SKM-1 treated with dmso at 0.1 percent for 144 hours (cell line): Measurements from ENCODE around the gene AKNA.
"Not testable (repeated sequence)": the region's sequence is repeated elsewhere in the genome, so short reads cannot be mapped to it uniquely, and the experiment has no call there.

Experiments
- DNase-seq: peaks from one replicate; lab custom pipeline; 2025; ENCODE audit not compliant: unreplicated experiment; lab: John Stamatoyannopoulos, UW

AKNA gene

GRCh38 chr9:114342755-114343440, 44.9 kb downstream of the AKNA start:
- DNase-seq = no peak

- DNase-seq = no peak
Measured at GRCh38 chr9:114341991-114342390, 45.8 kb downstream of the AKNA start.

- no peak for DNase-seq
Measured at GRCh38 chr9:114341152-114341830, 46.5 kb downstream of the AKNA start.

GRCh38 chr9:114339130-114339908, 48.5 kb downstream of the AKNA start:
- DNase-seq = peak; percentile 18

- no peak for DNase-seq
Measured at GRCh38 chr9:114338187-114338586, 49.6 kb downstream of the AKNA start.

GRCh38 chr9:114336699-114337395, 50.9 kb downstream of the AKNA start:
- no peak for DNase-seq

- DNase-seq = no peak
Measured at GRCh38 chr9:114336157-114336556, 51.6 kb downstream of the AKNA start.

- DNase-seq = no peak
Measured at GRCh38 chr9:114335745-114336144, 52.0 kb downstream of the AKNA start.

GRCh38 chr9:114334490-114334889, 53.3 kb downstream of the AKNA start:
- DNase-seq = no peak

GRCh38 chr9:114333718-114334117, 54.1 kb downstream of the AKNA start:
- DNase-seq = not testable (repeated sequence)

GRCh38 chr9:114332474-114333040, 55.2 kb downstream of the AKNA start:
- DNase-seq = not testable (repeated sequence)

- not testable (repeated sequence) for DNase-seq
Measured at GRCh38 chr9:114331229-114332195, 56.3 kb downstream of the AKNA start.

GRCh38 chr9:114330636-114331035, 57.1 kb downstream of the AKNA start:
- no peak for DNase-seq

GRCh38 chr9:114329625-114330022, 58.2 kb downstream of the AKNA start, which contains the start of gene ORM2:
Gene ORM2, plus strand, starts transcription at chr9:114329869. Its CDS starts 36 bp downstream, at chr9:114329905.
- DNase-seq = not testable (repeated sequence)

GRCh38 chr9:114328937-114329624, 58.7 kb downstream of the AKNA start:
- not testable (repeated sequence) for DNase-seq

GRCh38 chr9:114328357-114328820, 59.4 kb downstream of the AKNA start:
- not testable (repeated sequence) for DNase-seq

- DNase-seq = no peak
Measured at GRCh38 chr9:114327749-114328148, 60.0 kb downstream of the AKNA start.

GRCh38 chr9:114325684-114326254, 62.0 kb downstream of the AKNA start:
- not testable (repeated sequence) for DNase-seq
